ENCODE measurements around the gene CLTB.
A peak's percentile ranks its signal among the peaks of the same experiment; 100 is the strongest.

The CLTB gene

DNA sequence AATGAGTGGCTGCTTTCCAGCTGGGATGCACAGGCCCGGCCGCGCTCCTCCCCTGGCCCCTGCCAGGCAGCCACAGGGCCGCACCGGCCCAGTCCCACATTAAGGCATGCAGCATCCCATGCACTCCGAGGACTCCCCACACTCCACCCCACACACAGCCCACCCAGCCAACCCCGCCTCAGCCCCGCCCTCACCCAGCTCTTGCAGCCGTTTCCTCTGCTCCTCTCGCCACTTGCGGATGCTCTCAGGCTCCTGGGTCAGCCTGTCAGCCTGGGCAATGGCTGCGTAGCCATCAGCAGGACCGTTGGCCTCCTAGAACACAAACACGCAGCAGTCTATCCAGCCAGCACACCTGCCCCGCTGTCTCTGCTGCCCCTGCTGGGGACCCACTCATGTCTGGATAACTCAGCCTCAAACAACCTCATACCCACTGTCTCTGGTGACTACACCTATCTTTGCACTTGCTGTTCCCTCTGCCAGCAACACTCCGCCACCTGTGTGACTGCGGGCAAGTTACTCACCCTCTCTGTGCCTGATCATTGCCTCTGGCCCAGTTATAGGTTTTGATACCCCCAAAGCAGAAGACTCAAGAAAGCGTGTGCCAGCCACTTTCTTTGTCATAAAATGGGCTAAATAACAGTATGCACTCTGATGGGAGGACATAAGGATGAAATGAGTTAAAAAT, 18.5 kb downstream of the CLTB start:
- Mint-ChIP-seq H3K27me3 (no peaks in the 10 kb centered on the region), H3K4me3 (no peak overlapping the region), H3K9me3 (no peaks in the 10 kb centered on the region), H3K36me3 (ENCODE audit: low read depth) (peaks cover 4% of the 10 kb centered on the region), H3K4me1 (ENCODE audit: low read depth) (no peaks in the 10 kb centered on the region), H3K27ac (no peak overlapping the region)

DNA sequence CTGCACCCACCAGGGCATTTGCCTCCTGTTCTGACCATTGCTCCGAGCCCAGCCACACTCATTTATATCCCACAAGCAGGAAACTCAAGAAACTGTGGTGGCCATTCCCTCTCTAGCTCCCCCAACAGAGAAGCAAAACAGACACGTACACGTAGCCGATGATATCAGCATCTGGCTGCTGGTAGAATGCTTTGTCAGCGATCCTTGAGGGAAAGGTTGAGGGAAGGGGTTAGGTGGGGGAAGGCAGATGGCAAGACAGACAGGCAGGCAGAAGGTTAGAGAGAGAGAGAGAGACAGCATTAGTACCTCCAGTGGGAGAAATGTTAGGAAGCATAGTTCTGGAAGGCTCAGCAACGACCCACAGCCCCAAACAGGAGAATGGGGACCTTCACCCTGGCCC, 20.0 kb downstream of the CLTB start:
- H3K4me3 Mint-ChIP-seq, result no peak overlapping the region
- no peak overlapping the region for H3K27ac Mint-ChIP-seq
- H3K27me3 Mint-ChIP-seq, result no peaks in the 10 kb centered on the region
- H3K9me3 Mint-ChIP-seq, result no peaks in the 10 kb centered on the region
- peaks cover 10% of the 10 kb centered on the region for H3K36me3 Mint-ChIP-seq (ENCODE audit: low read depth)
- H3K4me1 Mint-ChIP-seq (ENCODE audit: low read depth), result no peaks in the 10 kb centered on the region

DNA sequence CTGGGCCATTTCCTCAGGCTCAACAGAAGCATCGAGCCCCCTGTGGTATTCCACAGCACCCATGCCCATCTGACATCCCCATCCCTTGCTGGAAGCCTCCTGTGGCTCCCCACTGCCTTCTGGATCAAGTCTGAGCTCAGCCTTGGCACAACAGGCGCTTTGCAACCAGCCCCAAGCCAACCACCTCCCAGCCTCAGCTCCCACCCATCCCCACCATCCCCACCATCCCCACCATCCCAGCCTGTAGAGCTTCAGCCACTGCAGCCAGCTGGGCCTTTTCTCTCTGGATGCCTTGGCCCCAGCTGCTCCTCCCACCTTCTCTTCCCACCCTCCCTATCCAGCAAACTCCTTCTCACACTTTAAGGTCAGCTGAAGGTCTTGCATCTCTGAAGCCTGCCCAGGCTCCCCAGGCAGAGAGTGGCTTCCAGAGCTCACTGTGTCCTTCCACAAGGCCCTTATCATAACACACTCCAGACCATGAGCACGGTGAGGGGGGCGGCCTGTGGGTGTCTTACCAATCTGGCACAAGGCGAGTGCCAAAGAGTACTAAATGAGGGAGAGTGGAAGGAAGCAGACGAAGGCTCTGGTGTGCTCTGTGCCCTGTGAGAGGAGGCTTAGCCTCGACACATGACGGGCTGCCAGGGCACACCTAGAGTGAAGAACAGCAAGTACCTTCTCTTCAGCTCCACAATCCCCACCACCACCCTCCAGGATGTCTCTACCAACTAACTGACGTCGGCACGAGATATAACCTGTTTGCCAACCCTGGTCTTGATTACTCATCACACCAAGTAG, 21.3 kb downstream of the CLTB start:
- Mint-ChIP-seq H3K36me3 (ENCODE audit: low read depth) (peaks cover 22% of the 10 kb centered on the region), H3K4me1 (ENCODE audit: low read depth) (no peaks in the 10 kb centered on the region), H3K4me3 (no peak overlapping the region), H3K27me3 (no peaks in the 10 kb centered on the region), H3K27ac (no peak overlapping the region), H3K9me3 (no peaks in the 10 kb centered on the region)

DNA sequence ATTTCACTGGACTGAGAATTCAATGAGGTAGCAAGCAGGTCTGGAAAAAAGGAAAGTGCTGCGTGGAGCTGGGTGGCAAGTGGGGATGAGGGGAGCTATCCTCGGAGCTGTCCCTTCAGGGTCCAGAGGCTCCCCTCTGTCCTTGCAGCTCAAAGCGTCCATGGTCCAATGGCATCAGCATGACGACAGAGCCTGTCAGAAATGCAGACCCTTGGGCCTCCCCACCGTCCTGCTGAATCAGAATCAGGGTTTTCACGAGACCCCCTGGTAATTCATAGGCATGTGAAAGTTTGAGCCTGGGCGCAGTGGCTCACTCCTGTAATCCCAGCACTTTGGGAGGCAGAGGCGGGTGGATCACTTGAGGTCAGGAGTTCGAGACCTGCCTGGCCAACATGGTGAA, 22.2 kb downstream of the CLTB start:
- no peaks in the 10 kb centered on the region for H3K27me3 Mint-ChIP-seq
- peaks cover 29% of the 10 kb centered on the region for H3K36me3 Mint-ChIP-seq (ENCODE audit: low read depth)
- H3K9me3 Mint-ChIP-seq, result no peaks in the 10 kb centered on the region
- H3K27ac Mint-ChIP-seq, result no peak overlapping the region
- H3K4me1 Mint-ChIP-seq (ENCODE audit: low read depth), result peaks cover 4% of the 10 kb centered on the region
- H3K4me3 Mint-ChIP-seq, result no peak overlapping the region

DNA sequence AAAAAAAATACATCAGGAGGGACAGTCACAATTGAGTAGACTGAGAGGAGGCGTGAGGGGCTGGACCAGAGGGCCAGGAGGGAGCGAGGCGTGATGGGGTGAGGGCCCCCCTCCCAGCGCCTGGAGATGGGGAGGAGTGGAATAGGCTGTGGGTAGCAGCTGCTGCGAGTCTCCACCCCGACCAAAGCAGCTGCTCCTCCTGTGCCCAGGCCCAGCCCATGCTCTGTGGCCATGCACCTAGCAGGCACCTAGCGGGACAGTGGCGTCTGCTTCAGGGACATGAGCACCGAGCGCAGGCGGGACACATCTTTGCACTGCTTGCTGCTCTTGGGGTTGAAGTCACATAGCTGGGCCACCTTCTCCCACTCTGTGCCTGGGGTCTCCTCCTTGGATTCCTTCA, 23.8 kb downstream of the CLTB start:
- H3K9me3 Mint-ChIP-seq, result no peaks in the 10 kb centered on the region
- H3K27ac Mint-ChIP-seq, result no peak overlapping the region
- peaks cover 8% of the 10 kb centered on the region for H3K4me1 Mint-ChIP-seq (ENCODE audit: low read depth)
- peaks cover 35% of the 10 kb centered on the region for H3K36me3 Mint-ChIP-seq (ENCODE audit: low read depth)
- no peak overlapping the region for H3K4me3 Mint-ChIP-seq
- H3K27me3 Mint-ChIP-seq, result no peaks in the 10 kb centered on the region

DNA sequence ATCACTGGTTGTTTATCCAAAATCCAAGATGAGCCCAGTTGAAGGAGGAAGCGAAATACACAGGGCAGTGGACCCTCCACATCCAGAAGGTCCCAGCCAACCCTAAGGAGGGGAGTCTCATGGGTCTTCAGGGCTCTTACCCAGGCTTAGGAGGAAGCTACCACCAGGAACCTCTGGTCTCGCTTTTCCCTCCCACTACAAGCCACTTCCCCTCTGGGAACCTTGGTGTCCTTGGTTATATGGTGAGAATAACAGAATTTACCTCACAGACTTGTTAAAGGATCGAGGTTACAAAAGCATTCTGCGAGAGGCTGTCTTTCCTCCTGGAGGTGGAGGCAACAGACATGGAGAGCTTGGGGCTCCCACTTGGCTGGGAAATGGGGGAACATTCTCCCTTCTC, 24.3 kb downstream of the CLTB start:
- H3K4me3 Mint-ChIP-seq, result no peak overlapping the region
- no peak overlapping the region for H3K27ac Mint-ChIP-seq
- no peaks in the 10 kb centered on the region for H3K9me3 Mint-ChIP-seq
- peaks cover 12% of the 10 kb centered on the region for H3K4me1 Mint-ChIP-seq (ENCODE audit: low read depth)
- H3K36me3 Mint-ChIP-seq (ENCODE audit: low read depth), result peaks cover 40% of the 10 kb centered on the region
- no peaks in the 10 kb centered on the region for H3K27me3 Mint-ChIP-seq

DNA sequence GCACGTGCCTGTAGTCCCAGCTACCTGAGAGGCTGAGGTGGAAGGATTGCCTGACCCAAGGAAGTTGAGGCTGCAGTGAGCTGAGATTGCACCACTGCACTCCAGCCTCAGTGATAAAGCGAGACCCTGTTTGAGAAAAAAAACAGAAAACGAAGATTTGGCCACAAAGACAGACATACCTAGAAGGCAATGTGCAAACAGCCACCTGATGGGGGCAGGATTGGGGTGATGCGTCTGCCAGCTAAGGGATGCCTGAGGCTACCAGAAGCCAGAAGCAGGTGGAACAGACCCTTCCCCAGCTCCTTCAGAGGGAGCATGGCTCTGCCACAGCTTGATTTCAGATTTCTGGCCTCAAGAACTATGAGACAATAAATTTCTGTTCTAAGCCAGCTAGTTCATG, 24.9 kb downstream of the CLTB start:
- Mint-ChIP-seq H3K9me3 (no peaks in the 10 kb centered on the region), H3K4me3 (no peak overlapping the region), H3K27ac (no peak overlapping the region), H3K36me3 (ENCODE audit: low read depth) (peaks cover 46% of the 10 kb centered on the region), H3K27me3 (no peaks in the 10 kb centered on the region), H3K4me1 (ENCODE audit: low read depth) (peaks cover 17% of the 10 kb centered on the region)

DNA sequence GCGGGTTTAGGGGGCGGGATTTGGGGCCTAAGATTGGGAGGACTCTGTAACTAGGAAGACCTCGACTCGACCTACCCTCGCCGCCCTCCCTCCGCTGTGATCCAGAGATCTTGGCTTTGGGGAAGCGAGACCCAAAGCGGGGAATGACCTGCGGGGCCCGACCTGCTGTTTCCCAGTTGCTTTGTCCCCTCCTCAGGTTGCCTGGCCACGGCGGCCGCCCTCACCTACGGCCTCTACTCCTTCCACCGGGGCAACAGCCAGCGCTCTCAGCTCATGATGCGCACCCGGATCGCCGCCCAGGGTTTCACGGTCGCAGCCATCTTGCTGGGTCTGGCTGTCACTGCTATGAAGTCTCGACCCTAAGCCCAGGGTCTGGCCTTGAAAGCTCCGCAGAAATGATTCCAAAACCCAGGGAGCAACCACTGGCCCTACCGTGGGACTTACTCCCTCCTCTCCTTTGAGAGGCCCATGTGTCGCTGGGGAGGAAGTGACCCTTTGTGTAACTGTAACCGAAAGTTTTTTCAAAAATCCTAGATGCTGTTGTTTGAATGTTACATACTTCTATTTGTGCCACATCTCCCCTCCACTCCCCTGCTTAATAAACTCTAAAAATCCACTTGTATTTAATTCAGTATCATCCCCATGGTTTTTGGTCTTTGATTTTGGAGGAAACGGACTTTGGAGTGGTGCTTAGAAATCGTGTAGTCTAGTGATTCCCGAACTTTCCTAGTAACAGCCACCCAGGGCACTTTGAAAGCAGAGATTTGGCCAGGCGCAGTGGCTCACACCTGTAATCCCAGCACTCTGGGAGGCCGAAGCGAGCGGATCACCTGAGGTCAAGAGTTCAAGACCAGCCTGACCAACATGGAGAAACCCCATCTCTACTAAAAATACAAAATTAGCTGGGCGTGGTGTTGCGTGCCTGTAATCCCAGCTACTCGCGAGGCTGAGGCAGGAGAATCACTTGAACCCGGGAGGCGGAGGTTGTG, 26.9 kb downstream of the CLTB start:
- Mint-ChIP-seq H3K4me1 (ENCODE audit: low read depth) (peaks cover 27% of the 10 kb centered on the region), H3K27me3 (no peaks in the 10 kb centered on the region), H3K4me3 (peak overlapping the region; percentile 96), H3K9me3 (no peaks in the 10 kb centered on the region), H3K36me3 (ENCODE audit: low read depth) (peaks cover 66% of the 10 kb centered on the region), H3K27ac (peak overlapping the region; percentile 99)

DNA sequence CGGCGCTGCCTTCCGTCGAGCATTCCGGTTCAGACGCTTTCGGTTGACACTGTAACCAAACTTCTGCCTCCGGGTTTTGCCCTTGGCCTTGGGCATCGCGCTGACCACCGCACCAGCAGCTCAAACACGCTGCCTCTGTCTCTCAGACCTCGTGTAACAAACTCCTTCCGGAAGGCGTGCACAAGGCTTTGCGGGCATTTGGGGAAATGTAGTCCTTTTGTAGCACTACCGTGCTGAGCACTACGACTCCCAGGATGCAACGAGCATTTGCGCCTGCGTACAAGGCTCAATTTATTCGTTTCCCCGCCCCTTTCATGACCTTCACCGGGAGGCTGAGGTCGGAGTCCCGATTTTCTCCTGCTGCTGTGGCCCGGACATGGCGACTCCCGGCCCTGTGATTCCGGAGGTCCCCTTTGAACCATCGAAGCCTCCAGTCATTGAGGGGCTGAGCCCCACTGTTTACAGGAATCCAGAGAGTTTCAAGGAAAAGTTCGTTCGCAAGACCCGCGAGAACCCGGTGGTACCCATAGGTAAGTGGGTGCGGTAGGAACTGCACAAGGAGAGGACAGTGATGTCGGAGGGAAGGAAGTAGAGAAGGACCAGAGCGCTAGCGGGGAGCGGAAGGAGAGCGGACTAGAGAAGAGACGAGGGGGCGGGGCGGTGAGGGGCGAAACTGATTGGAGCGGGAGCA, 27.8 kb downstream of the CLTB start, which contains the start of the genes HIGD2A and NOP16:
Gene HIGD2A, plus strand, starts transcription at position 308 of the 691 bp plus-strand sequence. Its CDS starts 69 bp downstream, at position 377.
Gene NOP16, minus strand, starts transcription at position 155 of the 691 bp plus-strand sequence. Its CDS starts 59 bp downstream, at position 96.
- H3K4me3 Mint-ChIP-seq, result peak within 1 kb of the TSS; percentile 96
- peak within 1 kb of the TSS; percentile 99 for H3K27ac Mint-ChIP-seq
- H3K36me3 Mint-ChIP-seq (ENCODE audit: low read depth), result peaks cover 75% of the 10 kb centered on the region
- H3K4me1 Mint-ChIP-seq (ENCODE audit: low read depth), result peaks cover 27% of the 10 kb centered on the region
- H3K27me3 Mint-ChIP-seq, result no peaks in the 10 kb centered on the region
- H3K9me3 Mint-ChIP-seq, result no peaks in the 10 kb centered on the region

DNA sequence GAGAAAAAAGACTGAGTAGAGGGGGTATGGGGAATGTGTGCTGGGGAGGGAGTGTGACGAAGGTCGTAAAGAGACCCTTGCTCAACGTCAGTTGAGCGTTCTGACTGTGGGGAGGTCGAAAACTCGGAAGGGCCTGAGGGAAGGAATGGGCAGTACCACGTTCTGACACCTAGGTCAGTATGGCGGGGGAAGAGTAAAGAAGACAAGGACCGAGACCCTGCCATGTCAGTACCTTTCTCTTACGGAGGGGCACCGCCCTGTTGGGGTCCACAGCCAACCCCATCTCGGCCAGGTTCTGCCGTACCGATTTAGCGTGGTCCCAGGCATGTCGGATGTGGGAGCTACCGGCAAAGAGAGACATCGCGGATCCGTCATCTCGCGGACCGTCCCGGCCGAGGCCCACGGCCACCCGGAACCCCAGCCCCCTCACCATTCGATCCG, 28.3 kb downstream of the CLTB start:
- Mint-ChIP-seq H3K27ac (peak overlapping the region; percentile 99), H3K4me3 (peak overlapping the region; percentile 96), H3K27me3 (no peaks in the 10 kb centered on the region), H3K9me3 (no peaks in the 10 kb centered on the region), H3K36me3 (ENCODE audit: low read depth) (peaks cover 78% of the 10 kb centered on the region), H3K4me1 (ENCODE audit: low read depth) (peaks cover 27% of the 10 kb centered on the region)

DNA sequence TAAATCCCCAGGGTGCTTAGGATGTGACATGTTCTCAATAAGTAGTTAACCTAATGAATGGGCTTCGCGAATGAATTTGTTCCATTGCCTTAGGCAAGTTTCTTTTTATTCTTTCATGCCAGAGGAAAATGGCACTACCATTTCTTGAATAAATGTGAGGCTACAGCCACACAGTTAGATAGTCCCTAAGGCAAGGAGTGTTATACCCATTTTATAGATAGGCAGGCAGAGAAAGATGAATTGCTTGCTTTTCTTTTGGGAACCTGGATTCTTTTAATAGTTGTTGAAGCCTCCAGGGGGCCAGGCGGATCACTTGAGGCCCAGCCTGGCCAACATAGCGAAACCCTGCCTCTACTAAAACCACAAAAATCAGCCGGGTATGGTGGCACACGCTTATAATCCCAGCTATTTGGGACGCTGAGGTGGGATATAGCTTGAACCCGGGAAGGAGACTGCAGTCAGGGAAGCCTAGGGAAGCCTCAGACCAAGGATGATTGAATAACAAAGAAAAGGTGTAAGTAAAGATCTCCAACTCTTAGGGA, 28.9 kb downstream of the CLTB start:
- H3K27ac Mint-ChIP-seq, result peak overlapping the region; percentile 99
- peaks cover 82% of the 10 kb centered on the region for H3K36me3 Mint-ChIP-seq (ENCODE audit: low read depth)
- H3K4me1 Mint-ChIP-seq (ENCODE audit: low read depth), result peaks cover 27% of the 10 kb centered on the region
- peak overlapping the region; percentile 96 for H3K4me3 Mint-ChIP-seq
- H3K27me3 Mint-ChIP-seq, result no peaks in the 10 kb centered on the region
- no peaks in the 10 kb centered on the region for H3K9me3 Mint-ChIP-seq

DNA sequence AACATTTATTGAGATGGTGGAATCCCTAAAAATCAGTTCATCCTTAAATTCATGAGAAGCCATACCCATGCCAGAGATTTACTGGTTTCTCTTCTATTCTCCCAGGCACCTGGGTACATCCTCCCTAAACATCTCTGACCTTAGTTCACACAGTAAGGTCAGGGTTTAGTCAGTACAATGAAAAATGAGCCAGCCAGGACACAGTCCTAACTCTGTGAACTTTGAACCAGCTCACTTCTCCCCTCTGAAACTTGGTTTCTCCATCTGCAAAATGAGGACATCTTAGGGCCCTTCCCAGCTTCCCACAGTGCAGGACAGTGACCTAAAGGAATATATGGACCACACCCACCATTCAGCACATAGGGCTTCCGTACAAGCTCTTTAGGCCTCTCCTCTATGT, 29.8 kb downstream of the CLTB start:
- Mint-ChIP-seq H3K36me3 (ENCODE audit: low read depth) (peaks cover 87% of the 10 kb centered on the region), H3K9me3 (no peaks in the 10 kb centered on the region), H3K4me3 (peak overlapping the region; percentile 96), H3K4me1 (ENCODE audit: low read depth) (peaks cover 27% of the 10 kb centered on the region), H3K27me3 (no peaks in the 10 kb centered on the region), H3K27ac (peak overlapping the region; percentile 99)

DNA sequence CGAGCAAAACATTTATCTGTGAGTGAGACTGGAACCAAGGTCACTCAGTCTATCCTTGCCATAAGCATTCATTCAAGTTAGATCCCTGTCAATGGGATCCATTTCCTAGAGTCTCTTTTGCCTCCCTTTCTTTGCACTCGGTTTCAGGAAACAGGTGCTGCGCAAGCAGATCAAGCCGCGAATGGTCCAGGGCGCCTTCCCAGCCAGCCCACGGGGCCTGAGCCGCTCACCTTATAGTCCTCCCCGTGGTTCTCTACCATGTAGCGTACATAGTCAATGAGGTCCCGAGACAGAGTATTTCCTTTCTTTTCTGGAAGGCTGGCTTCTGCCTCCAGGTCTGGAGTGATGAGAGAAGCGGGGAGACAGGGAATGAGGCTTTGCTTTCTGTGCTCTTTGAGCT, 31.3 kb downstream of the CLTB start:
- Mint-ChIP-seq H3K27ac (peak overlapping the region; percentile 49), H3K4me1 (ENCODE audit: low read depth) (peaks cover 27% of the 10 kb centered on the region)

More for the DNA sequence above, 31.3 kb downstream of the CLTB start:
- Mint-ChIP-seq H3K4me3 (no peak overlapping the region), H3K9me3 (no peaks in the 10 kb centered on the region), H3K36me3 (ENCODE audit: low read depth) (peaks cover 85% of the 10 kb centered on the region), H3K27me3 (no peaks in the 10 kb centered on the region)

Data from stimulated activated naive CD8-positive, alpha-beta T cell treated with anti-CD3 and anti-CD28 coated beads, Interleukin-15, Interleukin-2, amounts not matched to agents 100 ng/mL and 50 ng/mL, for 24 hours (primary cell).